LoVo (cell line): Measurements from ENCODE around the gene BPNT1.
"Not testable (repeated sequence)": the region's sequence is repeated elsewhere in the genome, so short reads cannot be mapped to it uniquely, and the experiment has no call there.

Source experiments
- DNase-seq: peaks from one replicate; pipeline ENCODE4 v3.0.0-alpha.2; 2016; ENCODE audit warnings: low spot score

Gene BPNT1, protein sequence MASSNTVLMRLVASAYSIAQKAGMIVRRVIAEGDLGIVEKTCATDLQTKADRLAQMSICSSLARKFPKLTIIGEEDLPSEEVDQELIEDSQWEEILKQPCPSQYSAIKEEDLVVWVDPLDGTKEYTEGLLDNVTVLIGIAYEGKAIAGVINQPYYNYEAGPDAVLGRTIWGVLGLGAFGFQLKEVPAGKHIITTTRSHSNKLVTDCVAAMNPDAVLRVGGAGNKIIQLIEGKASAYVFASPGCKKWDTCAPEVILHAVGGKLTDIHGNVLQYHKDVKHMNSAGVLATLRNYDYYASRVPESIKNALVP

DNA sequence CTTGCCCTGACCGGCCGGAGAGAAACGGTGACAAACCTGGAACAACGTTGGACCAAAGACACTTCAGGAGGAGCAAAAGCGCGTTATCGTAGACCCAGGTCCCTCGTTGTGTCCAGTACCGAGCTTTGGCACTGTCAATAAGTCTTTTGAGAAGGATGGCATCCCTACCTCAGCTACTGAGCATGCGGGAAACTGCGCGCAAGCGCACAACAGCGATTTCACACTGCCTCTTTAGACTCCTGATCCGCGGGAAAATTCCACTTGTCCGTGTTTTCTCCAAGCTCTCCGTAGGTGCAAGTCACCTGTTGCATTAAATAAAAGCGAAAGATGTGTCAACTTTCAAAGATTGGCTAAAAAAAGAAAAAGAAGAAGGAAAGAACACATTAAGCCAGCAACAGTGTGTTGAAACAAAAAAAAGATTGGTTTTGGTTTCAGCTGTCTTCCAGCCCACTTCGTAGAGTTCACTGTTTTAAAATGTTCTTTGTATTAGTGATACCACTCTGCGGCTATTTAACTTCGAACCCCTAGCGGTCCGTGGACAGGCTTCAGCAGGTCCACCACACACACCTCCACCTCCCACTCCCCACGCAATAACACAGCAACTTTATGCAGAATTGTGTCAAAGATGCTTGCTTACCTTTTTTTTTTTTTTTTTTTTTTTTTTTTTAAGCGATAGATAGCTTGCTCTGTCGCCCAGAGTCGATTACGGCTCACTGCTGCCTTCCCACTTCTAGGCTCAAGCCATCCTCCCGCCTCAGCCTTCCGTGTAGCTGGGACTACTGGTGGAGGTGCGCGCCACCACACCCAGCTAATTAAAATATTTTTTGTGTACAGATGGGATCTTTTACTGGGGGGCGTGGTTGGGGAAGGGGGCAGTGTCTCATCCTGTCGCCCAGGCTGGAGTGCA, at the start of gene BPNT1:
BPNT1 (minus strand) TSS at position 139 of the 907 bp plus-strand sequence. CDS start 9,942 bp downstream, outside the sequence.
- DNase-seq: peak; percentile 95

DNA sequence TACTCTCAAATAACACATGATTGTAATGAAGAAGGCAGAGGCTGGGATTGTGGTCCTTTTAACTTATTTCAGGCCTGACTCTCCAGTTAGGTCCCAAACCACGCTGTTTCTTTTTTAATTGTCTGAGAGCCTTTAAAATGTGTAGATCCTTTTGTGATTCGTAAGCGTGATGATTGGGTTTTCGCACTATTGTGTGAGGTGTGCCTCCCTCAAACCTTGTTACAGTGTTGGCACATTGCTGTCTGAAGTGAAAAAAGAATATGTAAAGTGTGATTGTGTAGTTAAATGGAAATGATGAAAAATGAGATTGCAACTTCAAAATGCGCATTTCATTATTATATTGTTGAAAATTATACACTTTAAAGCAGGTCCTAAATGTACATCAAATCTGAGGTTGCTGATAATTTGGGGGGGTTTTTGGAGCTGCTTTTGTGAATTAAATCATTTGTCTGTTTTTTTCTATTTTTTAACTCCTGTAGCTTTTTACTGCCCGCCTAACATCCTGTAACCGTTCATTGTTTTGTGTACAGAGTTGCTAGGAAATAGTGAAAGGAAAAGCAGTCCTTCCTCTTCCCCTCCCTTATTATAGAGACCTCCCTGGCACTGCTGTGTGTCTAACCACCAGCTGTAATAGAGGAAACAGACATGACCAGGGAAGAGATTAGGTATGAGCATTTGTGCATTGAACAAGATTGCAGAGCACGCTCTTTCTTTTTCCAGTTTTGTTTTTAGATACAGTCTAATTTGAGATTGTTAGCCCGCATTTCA, 47.6 kb upstream of the BPNT1 start:
- no peak for DNase-seq

DNA sequence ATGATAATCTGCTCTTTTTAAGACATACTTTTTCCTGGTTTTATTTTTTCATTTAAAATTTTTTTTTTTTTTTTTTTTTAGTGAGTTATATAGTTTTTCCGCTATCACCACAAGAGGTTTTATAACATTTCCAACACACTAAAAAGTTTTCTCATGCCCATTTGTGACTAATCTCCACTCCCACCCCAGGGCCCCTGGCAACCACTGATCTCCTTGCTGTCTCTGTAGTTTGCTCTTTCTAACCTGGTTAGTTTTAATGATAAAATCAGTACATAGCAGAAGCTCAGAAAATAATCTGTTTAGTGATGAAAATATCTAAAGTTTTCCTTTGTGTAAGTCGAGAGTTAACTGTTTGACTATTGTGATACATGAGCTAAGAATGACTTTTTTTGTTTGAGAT, 46.2 kb upstream of the BPNT1 start:
- no peak for DNase-seq

DNA sequence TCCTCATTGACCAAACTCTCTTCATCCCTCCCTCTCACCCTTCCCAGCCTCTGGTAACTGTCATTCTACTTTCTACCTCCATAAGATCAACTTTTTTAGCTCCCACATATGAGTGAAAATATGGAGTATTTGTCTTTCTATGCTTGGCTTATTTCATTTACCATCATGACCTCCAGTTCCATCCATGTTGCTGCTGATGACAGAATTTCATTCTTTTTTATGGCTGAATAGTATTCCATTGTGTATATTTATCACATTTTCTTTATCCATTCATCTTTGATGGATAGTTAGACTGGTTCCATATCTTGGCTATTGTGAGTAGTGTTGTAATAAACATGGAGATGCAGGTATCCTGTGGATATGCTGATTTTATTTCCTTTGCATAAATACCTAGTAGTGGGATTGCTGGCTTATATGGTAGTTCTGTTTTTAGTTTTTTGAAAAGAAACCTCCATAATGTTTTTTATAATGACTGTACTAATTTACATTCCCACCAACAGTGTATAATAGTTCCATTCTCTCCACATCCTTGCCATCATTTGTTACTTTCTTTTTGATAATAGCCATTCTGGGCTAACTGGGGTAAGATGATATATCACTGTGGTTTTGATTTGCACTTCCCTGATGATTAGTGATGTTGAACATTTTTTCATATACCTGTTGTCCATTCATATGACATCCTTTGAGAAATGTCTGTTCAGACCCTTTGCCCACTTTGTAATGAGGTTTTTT, 40.1 kb upstream of the BPNT1 start:
- DNase-seq: no peak

DNA sequence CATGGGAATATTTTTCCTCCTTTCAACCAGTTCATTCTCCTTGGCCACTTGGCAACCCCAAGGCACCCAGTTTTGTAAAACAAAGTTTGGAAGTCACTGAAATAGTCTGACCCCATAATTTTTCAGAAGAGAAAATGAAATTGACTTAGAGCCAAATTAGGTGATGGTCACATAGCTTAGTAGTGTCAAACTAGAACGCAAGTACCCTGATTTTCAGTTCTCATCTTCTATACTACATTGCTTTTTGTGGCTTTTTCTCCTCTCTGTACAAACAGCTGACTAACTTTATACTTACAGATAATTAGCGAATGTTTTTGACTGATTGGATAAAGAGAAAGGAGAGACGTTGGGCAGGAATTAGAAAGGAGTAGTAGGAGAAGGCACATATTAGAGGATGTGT, 37.5 kb upstream of the BPNT1 start:
- DNase-seq: no peak

DNA sequence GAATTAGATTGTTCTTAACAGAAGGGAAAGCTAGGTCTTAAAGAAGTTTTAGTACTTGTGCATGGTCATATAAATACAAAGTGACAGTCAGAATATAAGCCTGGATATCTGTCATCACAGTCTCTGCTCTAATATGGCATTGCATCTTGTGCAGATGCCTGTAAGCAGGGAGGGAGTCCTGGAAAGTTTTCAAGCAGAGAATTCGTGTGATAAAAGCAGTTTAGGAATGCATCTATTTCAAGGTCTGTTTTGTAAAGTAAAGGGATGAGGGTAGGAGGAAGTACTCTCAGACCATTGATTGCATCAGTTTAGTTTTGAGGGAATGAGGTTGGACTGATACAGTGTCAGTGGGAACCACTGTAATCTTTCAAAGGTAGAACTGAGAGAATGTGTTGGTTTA, 35.0 kb upstream of the BPNT1 start:
- no peak for DNase-seq

DNA sequence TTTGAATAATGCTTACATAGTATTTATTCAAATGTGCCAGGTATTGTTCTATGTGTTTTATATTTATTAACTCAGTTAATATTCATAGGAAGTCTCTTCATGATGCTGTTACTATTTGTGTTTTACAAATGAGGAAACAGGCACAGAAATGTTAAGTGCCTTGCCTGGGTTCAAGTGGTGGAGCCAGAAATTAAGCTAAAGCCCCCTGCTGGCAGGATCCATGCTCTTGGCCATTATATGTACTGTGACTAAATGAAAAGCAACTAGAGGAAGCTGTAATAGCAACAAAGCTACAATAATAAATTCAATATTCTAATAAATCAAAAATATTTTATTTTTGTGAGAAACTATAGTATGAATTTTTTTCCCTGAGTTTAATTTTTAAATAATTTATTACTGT, 34.3 kb upstream of the BPNT1 start:
- no peak for DNase-seq

DNA sequence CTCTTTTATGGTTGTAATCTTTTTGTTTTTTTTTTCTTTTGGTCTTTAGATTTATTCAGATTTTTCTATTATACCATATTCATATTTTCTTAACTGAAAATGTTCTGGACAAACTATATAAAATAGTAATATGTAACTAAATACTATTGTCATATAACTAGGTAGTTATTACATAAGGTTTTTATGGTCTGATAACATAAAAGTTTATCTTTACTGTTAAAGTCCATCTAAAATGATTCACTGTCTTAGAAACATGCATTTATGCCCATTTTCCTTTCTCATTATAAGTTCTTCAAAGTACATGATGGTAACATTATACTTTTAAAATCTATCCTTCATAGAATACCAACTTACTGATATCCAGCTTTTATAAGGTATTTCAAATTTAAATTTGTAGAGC, 33.5 kb upstream of the BPNT1 start:
- no peak for DNase-seq

DNA sequence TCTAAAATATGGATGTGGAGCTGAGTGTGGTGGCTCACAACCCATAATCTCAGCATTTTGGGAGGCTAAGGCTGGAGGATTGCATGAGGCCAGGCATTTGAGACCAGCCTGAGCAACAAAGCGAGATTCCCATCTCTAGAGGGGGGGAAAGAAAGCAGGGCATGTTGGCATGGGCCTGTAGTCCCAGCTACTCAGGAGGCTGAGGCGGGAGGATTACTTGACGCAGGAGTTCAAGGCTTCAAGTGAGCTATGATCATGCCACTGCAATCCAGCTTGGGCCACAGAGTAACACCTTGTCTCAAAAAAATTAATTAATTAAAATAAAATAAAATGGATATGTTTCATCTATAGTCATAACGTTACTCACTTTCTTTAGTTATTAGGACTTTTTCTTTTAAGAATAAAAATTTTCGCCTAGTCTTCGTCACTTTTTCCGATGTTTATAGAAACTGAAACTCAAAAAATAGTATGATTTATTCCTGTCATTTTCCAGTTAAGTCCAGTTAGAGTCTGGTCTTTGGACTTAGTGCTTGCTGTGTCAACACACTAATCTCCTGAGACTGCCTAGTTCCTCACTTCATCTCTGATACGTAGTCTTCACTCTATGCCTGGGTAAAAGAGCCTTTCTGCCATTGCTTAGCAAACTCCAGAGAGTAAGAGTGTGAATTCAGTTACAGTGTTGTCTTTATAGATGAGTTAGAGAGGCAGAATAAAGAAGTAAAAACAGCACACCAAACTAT, 32.4 kb upstream of the BPNT1 start:
- peak; percentile 41 for DNase-seq

DNA sequence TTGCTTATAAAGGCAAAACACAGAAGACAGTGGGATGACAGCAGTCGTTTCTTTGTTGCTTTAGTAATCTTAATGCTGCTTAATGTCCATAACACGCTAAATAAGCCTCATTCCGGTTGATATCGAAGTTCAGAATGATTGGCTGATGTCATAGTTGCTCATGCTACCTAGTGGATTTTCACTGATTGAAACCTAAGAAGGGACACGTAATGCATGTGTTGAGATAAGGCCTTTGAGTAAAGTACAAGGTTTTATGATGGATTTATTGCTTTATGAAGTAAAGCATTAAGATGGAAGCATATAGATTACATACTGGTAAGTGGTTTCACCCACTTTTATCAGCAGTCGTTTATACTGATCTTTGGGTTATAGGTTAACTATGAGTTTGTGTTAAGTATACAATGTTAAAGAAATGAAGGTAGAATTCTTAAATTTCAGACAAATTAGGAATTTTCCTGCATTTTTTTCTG, 29.5 kb upstream of the BPNT1 start:
- peak; percentile 86 for DNase-seq

DNA sequence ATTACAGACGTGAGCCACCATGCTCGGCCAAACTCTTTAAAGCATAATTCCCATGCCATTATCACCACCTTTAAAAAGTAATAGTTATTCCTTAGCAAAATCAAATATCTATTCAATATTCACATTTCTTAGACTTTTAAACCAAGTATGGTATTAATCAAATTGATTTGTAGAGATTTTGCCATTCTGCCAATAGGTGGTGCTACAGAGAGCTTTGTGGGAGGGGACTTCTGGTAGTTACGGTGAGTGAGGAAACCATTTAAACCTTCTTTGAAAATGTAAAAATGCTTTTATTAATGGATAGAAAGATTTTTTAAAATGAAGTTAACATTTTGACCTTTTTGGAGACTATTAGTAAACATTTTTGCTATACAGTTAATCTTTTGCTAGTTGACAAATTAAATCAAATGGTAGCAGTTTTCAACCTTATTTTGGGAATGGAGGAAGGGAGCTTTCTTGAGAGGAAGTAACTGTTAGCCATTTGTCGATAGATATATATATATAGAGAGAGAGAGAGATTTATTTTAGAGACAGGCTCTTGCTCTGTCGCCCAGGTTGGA, 23.6 kb upstream of the BPNT1 start:
- no peak for DNase-seq

DNA sequence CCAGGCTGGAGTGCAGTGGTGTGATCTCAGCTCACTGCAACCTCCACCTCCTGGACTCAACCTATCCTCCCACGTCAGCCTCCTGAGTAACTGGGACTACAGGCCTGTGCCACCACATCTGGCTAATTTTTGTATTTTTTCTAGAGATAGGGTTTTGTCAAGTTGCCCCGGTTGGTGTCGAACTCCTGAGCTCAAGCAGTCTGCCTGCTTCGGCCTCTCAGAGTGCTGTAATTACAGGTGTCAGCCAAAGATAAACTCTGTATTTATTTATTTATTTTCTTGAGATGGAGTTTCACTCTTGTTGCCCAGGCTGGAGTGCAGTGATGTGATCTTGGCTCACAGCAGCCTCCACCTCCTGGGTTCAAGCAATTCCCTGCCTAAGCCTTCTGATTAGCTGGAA, 23.0 kb upstream of the BPNT1 start:
- not testable (repeated sequence) for DNase-seq

DNA sequence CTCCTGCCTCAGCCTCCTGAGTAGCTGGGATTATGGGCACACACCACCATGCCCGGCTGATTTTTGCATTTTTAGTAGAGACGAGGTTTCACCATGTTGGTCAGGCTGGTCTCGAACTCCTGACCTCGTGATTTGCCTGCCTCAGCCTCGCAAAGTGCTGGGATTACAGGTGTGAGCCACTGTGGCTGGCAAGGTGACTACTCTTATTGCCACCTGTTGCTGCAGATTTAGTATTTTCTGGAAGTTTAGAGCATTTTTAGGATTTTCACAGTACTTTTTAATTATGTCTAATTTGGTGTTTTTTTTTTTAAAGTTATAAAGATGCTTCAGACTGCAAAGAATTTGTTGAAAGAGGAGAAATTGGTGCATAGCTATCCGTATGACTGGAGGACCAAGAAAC, 20.9 kb upstream of the BPNT1 start:
- not testable (repeated sequence) for DNase-seq

DNA sequence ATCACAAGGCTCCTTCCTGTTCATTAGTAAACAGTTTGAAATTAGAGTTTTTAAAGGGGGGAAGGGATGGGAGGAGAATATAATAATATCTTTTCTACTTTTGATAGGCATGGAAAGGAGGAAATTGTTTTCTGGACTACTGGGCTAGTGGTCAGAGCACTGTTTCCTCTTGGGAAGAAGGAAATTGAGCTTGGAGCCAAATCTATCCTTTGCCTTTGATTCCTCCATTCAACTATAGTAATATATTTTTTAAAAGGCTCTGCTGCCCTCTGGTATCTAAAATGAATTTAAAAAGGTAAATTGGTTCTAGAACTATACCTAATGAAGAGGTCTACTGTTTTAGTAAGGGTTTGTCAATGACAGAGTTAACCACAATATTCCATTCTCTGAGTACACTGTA, 10.2 kb upstream of the BPNT1 start:
- no peak for DNase-seq

DNA sequence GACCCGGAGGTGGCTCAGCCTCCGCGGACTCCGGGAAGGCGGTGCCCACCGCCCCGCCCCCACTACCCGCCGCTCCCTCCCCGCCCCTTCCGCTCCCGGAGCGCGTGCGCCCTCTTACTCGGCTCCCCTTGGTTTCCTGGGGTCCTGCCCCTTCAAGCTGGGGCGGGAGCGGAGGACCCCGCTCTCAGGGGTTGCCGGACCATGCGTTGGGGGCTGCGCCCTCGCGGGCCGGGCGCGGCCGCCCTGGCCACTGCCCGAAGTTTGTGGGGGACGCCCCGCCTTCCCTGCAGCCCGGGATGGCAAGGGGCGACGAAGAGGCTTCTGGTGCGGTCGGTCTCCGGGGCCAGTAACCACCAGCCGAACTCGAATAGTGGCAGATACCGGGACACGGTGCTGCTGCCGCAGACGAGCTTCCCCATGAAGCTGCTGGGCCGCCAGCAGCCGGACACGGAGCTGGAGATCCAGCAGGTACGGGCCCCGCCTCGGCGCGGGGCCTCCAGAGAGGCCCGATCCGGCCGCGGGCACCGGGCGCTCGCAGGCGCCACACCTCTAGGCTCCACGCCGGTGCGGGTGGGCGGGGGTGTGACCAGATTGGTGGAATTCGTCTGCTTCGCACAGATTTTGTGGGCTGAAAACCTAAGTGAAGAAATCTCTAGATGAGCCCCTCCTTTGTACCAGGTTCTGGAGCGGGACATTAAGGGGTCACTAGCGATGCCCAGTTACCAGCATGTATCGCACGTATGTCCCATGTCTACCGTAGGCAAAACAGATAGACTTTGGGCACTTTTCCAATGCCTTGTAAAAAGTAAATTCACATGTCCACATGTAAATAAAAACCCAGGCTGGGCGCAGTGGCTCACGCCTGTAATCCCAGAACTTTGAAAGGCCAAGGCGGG, 4.7 kb upstream of the BPNT1 start, which contains the start of gene IARS2:
IARS2 (plus strand) TSS at position 117 of the 896 bp plus-strand sequence; CDS start at position 202, 85 bp downstream.
- DNase-seq: peak; percentile 85

DNA sequence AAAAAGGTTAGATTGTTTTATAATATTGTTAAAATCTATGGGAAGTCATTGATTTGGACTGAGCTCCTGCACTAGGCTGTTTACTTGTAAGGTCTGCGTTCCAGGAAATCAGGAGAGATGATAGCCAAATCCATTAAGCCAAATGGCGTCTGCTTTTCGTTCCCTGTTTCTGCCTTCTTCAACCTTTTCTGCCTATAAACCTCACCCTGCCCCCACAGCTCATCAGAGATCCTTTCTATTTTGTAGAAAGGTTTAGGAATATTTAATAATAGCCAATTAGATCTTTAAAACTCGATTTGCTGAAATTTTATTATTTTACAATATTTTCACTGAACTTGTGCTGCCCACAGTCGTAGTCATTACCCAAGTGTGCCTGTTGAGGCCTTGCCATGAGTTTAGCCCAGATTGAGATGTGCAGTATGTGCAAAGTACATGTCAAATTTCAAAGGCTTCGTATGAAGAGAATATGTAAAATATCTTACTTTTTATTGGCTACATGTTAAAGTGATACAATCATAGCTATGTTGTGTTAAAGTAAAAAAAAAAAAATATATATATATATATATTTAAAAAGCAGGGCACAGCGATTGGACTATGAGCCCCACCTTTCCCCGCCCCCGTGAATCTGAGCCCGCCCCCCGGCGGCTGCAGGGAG, 3.9 kb upstream of the BPNT1 start:
- no peak for DNase-seq

DNA sequence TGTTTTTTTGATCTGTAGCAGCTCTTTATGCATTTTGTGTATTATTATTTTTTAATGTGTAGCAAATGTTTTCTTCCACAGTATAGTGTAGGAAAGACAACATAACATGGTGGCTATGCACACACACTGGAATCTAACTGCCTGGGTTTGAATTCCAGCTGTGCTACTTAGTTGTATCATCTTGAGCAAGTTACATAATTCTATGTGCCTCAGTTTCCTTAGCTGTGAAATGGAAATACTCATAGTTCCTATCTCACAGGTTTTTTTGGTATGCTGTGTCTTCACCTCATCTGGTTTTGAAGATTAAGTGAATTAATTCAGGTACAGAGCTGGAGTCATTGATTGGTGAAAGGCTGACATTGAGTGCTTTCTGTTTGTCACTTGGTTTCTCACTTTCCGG, 3.1 kb upstream of the BPNT1 start:
- no peak for DNase-seq

DNA sequence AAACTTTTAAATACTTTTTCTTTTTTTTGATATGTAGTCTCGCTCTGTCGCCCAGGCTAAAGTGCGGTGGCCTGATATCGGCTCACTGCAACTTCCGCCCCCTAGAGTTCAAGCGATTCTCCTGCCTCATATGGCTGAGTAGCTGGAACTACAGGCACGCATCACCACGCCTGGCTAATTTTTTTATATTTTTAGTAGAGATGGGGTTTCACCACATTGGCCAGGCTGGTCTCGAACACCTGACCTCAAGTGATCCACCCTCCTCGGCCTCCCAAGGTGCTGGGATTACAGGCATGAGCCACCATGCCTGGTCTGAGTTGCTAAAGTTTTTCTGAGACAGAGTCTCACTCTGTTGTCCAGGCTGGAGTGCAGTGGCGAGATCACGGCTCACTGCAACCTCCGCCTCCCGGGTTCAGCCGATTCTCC, 3.3 kb downstream of the BPNT1 start:
- DNase-seq: not testable (repeated sequence)

DNA sequence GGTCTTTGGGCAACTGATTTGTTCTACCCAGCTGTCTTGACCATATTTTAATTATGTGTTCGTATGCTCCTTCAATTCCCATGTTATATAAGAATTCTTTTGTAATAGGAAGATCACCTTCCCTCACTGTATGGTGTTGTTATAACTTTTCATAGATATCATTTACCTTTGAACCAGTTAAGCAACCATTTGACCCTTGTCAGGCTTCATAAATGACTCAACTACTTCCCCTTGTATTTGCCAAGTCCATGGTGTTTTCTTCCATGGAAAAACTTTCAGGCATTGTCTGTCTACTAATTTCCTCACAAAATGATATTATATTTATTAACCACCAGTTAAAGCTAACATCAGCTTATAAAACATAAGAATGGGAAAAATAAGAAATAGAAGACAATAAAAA, 5.1 kb downstream of the BPNT1 start:
- DNase-seq: peak; percentile 30
